HG03095 (cell line): ENCODE results near the gene ZNF652.
"Not testable (repeated sequence)": the region's sequence is repeated elsewhere in the genome, so short reads cannot be mapped to it uniquely, and the experiment has no call there.

Experiments used
- ATAC-seq: cut with Tn5 transposase; IDR thresholded peaks from one replicate; pipeline ENCODE4 v1.9.1; 2021; ENCODE audit warnings: moderate library complexity; ENCODE audit not compliant: unreplicated experiment

ZNF652 gene

GRCh38 chr17:49318435-49318965 is 43.5 kb downstream of the ZNF652 start:
- no peak for ATAC-seq

- no peak for ATAC-seq
Observed at GRCh38 chr17:49316889-49317675, 45.0 kb downstream of the ZNF652 start.

- no peak for ATAC-seq
Observed at GRCh38 chr17:49316258-49316570, 45.8 kb downstream of the ZNF652 start.

GRCh38 chr17:49315551-49316257 is 46.3 kb downstream of the ZNF652 start:
- no peak for ATAC-seq

GRCh38 chr17:49312722-49313121 is 49.3 kb downstream of the ZNF652 start:
- ATAC-seq, result no peak

- no peak for ATAC-seq
Observed at GRCh38 chr17:49299996-49300395, 62.1 kb downstream of the ZNF652 start.

- ATAC-seq, result no peak
Observed at GRCh38 chr17:49298371-49298976, 63.6 kb downstream of the ZNF652 start.

- no peak for ATAC-seq
Observed at GRCh38 chr17:49297141-49297540, 64.9 kb downstream of the ZNF652 start.

- no peak for ATAC-seq
Observed at GRCh38 chr17:49294122-49294521, 67.9 kb downstream of the ZNF652 start.

- no peak for ATAC-seq
Observed at GRCh38 chr17:49292901-49293300, 69.1 kb downstream of the ZNF652 start.

- no peak for ATAC-seq
Observed at GRCh38 chr17:49291929-49292328, 70.1 kb downstream of the ZNF652 start.

- ATAC-seq, result no peak
Observed at GRCh38 chr17:49290690-49291359, 71.2 kb downstream of the ZNF652 start.

- ATAC-seq, result no peak
Observed at GRCh38 chr17:49288388-49288787, 73.7 kb downstream of the ZNF652 start.

GRCh38 chr17:49287481-49287880 is 74.6 kb downstream of the ZNF652 start:
- no peak for ATAC-seq

- ATAC-seq, result not testable (repeated sequence)
Observed at GRCh38 chr17:49286261-49286973, 75.6 kb downstream of the ZNF652 start.

- ATAC-seq, result no peak
Observed at GRCh38 chr17:49285716-49286115, 76.3 kb downstream of the ZNF652 start.

- no peak for ATAC-seq
Observed at GRCh38 chr17:49280918-49281317, 81.1 kb downstream of the ZNF652 start.

GRCh38 chr17:49280061-49280460 is 82.0 kb downstream of the ZNF652 start:
- no peak for ATAC-seq

GRCh38 chr17:49279263-49280015 is 82.6 kb downstream of the ZNF652 start:
- ATAC-seq, result not testable (repeated sequence)

- no peak for ATAC-seq
Observed at GRCh38 chr17:49278076-49278475, 84.0 kb downstream of the ZNF652 start.
